CD4-positive, alpha-beta T cell treated with Interleukin-10 for 1 hour (primary cell): ENCODE results near the gene ZBTB20.

Experiments used
- DNase-seq: peaks from one replicate; pipeline ENCODE4 v3.0.0-alpha.2; 2020

Gene ZBTB20

DNA sequence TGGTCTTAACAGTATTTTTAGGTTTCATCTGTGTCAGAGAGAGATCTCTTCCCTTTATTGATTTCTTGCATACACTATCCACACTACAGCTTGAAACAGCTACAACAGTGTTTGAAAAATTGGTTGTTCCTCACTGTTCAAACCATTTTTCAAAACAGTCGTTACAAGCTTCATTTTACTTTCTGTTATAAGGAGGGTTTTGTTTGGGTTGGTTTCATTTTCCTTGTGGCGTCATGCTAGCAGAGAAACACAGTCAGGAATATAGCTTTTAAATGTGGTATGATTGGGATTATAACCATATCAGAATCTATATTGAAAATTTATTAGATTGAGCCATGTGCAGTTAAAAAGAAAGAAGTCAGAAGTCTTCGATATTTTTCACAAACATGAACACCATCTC lies 400.6 kb downstream of the ZBTB20 start:
- DNase-seq = peak; percentile 8

DNA sequence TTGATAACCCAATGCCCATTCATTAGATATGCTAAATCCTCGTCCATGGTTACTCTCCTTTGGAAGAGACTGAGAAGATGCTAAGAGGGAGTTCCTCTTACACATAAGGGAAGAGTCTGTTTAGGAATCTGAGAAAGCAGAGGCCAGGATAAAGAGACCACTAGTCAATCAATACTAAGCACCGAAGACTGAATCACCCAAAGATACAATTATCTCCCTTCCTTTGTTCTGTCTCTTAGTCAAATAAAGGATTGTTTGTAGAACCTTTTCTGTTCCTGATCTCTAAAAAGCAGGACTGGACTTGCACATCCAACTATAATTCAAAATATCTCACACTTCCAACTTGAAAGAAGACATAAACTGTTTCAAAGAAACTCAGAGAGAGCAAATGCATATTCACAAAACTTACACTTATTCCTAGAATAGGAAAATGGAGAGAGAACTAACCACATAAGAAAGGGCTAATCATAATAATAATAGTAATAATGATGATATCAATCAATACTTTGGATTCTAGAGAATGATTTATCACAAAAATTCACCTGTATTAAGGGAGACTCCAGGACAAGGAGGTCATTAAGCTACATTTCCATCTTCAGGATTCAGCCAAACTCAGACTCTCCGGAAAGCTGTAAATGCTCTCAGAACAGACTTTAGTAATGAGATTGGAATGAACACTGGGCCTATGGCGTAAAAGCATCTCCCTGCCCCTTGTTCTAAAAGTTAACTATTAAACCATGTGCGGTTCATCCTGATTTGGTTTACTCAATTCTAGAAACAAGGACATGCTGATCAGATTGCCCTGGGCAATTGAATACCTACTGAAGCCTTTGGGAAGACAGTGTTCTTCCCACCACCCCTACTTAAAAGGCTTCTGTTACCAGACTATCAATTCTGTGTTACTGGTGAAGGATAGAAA lies 401.5 kb downstream of the ZBTB20 start:
- no peak for DNase-seq

DNA sequence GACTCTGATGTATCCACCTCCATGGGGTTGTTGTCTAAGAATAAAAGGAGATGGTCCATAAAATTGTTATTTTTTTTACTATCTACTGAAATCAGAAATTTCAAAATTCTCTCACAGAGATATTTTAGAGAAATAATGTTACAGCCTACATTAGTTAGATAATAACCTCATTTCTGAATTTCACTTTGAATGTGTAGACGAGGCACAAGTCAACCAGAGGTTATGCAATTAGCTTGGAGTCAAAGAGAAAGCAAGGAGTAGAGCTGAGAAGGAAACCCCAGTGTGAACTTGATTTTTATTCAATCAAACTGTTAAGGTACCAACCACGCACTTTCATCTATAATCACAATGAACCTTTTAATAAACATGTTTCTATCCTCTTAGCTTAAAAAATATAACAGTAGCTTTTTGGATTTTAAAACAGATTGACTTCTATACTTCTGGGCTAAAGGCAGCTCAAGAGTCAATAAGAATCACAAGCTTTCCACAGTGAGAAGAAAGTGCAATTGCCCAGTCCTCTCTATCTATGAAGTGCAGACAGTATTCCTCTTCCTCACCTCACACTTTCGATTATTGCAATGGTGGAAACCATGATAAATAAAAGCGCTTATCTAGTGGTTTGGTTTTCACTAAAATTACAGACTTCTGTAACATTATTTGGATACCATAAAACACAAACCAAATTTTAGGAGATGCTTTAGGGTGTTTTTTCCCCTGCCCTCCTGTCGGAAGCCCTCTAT lies 403.2 kb downstream of the ZBTB20 start:
- no peak for DNase-seq

DNA sequence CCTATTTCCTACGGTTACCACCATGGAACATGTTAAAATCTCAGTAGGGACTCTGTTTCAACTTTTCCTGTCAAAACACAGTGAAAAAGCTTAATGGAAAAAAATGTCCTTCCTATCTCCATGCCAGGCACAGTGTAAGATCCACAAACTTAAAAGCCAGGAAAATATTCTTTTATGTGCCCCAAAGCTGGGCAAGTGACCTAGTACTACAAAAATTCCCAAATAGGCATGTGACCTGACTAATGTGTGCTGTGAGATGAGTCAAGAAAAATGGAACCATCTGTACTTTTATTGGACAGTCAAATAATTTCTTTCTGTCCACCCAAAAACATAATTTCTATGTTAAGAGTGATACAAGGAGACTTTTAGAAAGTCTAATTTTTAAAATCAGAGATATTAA lies 406.0 kb downstream of the ZBTB20 start:
- DNase-seq = no peak

DNA sequence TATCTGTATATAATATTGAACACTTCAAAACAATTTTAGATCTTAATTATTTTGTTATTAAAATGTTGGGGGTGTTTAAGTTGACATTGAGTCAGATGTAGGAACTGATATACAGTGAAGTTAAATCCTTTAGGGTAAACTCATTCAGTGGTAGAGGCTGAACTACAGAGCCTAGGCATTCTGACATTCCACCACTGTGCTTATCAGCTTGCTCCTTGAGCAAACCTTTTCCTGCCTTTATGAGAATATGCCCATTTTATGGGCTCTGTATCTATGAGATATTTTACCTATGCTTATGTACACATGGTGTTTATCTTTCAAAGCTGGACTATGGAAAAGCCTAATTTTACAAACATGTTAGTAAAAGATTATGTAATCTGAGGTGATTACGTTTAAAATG lies 407.5 kb downstream of the ZBTB20 start:
- no peak for DNase-seq

DNA sequence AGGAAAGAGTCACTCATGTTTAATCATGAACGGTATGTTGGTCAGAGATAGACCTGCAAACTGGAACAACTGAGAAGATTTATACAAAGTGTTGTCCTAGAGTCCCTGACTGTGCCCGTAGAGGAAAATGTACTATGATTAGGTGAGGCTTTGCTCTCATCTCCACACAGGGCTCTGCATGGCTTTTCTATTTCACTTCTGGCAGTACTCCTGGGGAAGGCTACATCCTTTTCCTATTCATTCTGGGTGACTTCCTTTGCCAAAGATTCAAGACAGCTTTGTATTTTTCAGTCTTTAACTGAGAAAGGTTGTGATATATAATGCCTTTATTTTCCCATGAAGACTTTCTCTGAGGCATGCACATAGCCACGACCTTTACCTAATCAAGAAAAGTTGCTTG lies 414.7 kb downstream of the ZBTB20 start:
- no peak for DNase-seq

DNA sequence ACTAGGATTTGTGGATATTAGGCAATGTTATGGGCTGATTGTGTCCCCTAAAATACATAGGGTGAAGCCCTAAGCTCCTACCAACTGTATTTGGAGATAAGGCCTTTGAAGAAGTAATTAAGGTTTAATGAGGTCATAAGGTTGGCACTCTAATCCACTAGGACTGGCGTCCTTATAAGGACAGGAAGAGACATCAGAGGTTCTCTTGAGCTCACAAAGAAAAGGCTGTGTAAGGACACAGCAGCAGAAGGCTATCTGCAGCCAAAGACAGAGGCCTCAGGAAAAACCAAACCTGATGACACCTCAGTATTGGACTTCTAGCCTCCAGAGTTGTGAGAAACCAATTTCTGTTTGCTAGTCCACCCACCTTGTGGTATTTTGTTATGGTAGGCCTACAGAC lies 416.7 kb downstream of the ZBTB20 start:
- DNase-seq = no peak

DNA sequence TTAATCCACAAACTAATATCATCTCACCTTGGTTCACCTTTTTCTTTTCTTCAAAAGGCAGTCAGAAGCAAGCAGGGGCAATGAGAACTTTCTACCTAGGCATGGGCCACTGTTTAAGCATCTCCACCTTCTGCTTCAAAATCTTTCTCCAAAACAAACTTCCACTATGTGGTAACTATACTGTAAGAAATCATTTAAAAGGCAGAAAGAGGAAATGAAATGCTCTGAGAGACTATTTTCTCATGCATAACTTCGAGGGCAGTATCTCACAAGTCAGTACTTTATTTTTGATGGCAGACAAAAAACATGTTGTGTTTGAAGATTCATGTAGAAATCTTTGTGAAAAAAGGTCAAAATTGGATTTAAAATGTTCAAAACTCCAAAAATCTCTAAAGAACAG lies 419.7 kb downstream of the ZBTB20 start:
- DNase-seq = no peak

DNA sequence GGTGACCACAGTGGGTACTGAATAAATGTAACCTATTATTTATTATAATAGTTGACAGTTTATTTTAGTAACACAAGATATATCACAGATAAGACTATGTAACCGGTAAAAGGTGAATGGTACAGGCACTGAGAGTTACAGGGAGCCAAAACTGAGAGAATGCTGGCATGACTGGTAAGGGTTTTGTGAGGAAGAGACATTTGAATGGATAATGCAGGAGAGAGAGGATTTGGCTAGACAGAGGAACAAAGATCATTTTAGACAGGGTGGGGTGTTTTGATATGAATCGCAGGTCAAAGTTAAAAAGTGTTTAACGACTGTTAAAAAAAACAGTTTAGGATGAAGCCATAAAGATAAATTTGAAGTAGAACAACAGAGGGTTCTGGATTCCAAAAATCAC lies 421.1 kb downstream of the ZBTB20 start:
- DNase-seq = no peak

DNA sequence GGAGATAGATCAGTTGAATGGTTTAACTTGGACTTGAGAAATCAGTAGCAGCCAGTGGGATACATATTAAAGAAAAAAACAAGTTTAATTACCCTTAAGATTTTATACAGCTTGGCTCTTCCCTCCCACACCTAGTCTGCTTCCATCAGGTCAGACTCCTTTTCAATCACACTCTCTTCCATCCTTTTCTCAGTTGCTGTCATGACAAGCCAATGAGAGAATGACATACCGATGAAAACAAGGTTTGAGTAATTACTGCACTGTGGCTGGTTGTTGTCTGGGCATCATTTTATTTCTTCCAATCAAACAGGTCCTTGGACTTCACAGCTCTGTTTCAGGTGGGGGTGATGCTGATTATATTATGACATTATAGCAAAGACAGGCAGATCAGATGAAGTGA lies 424.6 kb downstream of the ZBTB20 start:
- DNase-seq = no peak

DNA sequence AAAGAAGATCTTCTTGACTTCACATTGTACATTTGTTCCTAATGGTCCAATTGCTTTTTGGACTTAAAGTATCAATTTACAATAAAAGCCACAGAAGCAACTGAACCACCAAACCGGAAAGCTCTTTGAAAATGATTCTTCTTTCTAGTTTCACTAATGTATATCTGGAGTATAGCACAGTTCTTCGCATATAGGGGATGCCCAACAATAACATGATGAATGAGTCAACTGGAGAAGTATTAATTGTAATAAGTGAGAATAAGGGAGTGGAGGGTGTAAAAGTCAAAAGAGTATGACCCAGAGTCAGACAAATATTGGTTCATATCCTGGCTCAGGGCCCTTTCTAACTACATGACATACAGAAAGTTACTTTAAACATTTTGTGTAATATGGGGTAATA lies 425.2 kb downstream of the ZBTB20 start:
- no peak for DNase-seq

DNA sequence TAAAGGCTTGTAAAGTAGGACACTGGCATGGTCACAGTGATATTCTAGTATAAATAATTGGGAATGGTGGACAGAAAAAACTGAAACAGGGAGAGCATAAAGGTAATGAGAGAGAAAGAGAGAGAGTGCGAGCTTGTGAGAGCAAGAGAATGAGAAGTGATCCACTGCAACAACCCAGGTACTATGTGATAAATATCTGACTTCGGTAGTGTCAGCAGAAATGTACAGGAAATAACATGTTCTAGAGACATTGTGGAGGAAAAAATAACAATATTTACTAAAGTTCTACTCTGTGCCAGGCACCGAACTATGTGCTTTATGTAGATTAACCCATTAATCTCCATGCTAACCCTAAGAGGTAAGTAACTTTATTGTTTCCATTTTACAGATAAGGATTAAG lies 425.9 kb downstream of the ZBTB20 start:
- no peak for DNase-seq

DNA sequence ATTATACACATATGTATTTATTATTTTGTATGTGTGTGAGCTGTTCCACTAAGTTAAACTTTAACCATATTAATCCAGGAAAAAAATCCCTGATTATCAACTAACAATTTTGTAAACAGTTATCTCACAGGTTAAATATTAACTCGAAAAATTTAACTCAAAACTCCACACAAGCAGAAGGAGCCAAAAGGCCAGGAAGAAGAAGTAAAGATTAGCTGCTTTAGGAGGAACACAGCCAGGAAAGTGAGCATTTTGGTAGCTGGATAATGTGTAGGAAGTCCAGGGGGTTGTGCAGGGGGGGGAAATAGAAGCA lies 428.2 kb downstream of the ZBTB20 start:
- DNase-seq = no peak

DNA sequence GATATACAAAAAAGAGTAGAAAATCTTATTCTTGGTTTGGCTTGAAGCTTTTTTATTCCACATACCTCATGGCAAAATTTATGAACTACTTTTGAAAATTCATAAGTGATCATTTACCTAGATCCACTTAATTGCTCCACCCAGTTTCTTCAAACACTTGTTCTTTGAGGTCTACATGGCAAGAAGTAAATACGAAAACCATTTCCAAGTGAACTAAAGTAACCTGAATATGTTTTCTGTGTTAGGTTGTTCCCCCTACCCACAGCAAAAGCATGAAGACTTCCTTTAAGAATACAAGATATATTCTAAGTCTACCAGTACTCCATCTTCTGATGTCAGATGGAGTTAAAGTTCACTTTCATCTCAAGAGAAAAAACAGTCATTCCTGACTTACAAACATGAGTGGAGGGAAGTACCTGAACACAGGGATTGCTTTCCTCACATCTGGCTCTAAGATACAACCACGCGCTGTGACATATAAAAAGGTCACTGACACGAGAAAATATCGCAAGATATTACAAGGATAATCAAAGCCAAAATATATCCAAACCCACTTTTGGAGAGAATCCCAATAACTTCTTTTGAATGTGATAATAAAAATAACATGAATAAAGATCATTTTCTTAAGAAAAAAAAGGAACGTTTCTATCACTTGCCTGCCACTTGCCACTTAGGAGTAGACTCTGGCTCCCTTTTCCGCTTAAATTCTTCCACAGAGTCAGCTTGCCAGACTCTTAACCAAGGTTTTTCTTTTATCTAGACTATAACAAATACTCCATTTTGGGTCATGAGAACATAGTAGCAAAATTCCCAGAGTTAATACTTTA lies 428.8 kb downstream of the ZBTB20 start:
- no peak for DNase-seq

DNA sequence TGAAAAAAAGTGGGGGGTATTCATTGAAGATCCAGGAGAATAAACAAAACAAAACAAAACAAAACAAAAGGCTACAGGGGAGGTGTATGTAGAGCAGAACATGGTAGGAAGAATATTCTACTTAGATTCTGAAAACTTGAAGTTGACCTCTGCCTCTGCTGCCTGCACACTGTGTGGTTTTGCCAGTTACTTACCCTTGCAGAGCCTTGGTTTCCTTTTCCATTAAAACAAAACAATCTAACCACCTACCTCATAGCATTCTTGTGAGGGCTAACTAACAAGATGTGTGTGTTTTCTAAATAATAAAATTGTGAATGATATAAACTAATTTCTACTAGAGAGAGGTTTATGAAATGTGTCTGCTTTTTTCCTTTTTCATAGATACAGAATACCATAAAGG lies 430.2 kb downstream of the ZBTB20 start:
- DNase-seq = no peak

DNA sequence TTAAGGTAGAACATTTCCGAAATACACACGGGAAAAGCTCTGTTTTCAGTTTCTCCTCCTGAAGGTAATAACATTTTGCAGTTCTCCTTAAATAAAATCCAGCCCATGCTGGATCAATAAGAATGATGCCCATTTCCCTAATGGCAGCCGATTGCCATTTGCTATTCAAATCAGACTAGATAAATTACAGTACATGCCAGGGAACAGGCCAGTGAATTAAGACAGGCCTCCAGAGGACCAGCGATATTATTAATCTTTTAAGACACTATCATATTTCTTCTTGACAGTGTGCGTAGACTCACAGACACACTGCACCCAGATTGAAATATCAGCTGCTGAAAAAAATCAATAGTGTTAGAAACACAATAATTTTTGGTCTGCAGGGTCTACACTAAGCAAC lies 431.0 kb downstream of the ZBTB20 start:
- DNase-seq = no peak

DNA sequence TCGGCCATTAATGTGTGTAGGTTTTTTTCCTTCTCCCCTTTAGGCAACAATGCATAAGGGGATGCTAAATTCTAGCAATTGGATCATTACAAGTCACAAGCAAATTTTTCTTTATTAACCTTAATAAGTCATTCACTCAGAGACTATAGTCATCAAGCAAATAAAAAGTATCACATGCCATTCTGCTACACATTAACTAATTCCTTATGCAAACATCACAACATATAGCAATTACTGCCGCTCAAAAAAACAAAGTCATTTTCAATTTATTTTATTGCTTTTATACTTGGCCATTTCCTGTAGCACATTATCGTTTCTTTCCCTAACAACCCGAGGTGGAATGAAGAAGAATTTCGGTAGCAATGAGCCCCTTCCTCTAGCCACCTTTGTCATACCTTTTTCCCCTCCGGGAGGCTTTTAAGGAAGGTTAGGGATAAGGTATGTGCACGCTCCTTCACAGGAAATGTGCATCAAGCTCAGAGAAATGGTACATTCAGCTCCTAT lies 432.1 kb downstream of the ZBTB20 start:
- no peak for DNase-seq

DNA sequence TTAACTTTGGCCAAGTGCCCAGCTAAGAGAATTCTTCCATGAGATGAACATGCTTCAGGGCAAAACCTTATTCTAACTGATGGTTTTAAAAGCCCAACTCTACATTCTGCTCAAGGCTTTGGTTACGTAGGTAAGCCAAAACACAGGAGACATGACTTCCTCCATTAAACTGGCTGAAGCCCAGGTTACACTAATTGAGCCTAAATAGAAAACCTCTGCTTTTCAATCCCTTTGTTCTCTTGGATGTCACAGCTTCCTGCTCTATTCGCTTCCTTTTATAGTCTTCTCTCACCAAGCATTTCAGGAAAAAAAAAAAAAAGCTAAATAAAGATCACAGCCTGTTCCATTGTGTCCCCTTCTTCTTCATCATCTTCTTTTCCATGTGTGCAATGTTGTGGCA lies 432.9 kb downstream of the ZBTB20 start:
- DNase-seq = no peak

DNA sequence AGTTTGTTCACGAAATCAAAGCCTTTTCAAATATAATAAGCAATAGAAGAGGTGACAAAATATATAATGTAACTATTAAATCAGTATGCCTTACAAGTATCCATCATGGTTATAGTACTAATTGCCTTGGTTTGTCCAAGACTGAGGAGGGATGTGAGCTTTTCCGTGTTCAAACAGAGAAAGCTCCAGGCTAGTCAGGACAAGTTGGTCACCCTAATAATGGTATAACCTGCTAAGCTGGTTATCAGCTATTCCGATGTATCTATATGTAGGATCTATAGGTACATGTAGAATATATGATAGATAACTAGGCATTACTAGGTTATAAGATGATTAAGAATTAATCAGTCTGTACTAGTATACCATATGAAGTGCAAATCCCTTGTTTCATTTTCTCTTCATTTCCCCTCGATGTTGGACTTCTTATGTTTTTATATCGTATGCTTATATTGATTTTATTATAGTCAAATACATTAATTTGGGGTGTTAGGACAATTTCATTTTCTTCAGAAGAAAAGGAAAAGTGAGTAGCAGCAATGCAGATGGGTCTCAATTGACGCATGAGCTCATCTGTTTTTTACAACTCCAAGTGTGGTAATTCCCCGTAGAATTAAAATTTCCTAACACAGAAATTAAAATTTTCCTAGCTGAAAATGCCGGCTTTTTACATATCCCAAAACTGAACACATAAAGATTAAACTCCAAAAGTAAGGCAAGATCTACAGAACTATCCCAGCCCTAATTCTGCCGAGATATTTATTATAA lies 434.2 kb downstream of the ZBTB20 start:
- DNase-seq = no peak

DNA sequence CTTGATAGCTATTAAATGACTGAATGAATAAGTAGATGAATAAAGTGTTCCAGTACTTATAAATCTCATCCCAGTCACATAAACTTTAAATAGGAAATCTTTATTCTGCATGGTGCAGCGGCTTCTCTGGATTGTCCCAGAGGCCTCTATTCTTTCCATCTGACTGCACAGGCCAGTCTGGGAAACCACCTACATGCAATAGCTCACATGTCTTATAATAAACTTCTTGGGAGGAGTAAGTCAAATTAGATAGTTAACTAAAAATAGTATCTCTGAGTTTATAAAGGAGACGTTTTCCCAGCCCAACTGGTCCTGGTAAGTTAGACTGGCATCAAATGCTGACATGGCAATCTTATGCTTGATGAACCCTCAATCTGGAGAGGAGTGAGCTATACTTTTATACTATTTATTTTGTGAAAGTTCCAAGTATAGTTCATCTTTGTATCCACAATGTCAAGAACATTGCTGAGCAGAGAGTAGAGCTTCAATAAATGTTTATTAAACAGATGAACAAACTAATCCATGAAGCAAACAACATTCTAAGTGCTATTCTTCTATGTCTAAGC lies 435.7 kb downstream of the ZBTB20 start:
- no peak for DNase-seq

DNA sequence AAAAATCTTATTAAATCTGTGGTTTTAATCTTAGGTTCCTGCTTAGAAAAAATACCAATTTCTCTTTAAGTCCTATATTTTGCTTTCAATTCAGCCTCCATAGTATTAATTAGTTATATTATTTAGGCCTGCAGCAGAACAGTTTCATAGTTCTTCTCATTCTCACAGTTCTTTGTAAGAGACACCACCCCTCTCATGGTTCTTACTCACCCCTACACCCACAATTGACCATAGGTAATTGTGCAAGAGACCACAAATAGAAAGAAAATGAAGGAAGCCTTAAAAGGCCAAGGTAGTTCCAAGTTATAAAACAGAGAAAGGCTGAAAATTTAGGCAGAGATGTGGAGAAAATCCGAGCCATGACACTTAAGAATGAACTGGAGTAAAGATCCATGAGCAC lies 438.0 kb downstream of the ZBTB20 start:
- DNase-seq = no peak

DNA sequence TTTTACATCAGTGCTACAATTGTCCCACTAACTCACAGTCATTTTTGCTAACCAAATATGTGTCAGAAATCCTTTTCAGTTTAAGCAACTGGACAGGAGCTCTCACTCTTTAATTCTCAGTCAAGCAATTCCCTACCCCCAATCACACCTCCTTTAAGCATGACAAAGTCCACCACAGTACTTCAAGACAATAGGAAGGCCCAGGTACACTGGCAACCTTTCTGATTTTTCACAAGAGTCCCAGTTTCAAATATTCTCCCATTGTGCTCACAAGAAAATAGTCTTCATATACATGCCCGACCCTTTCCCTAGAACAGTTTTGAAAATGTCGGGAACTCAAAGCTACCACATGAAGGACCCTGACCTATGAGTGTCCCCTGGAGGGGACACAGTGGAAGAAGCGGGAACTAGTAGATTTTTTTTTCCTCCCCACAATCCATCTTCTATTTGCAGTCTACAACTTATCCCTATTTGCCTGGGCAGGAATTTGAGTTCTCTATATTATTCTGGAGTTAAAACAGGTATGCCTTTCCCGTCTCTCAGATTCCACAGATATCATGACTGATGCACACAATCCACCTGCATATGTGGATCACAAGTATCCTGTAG lies 439.7 kb downstream of the ZBTB20 start:
- DNase-seq = no peak
